K562 (cell line): ENCODE data around the gene AGAP3. TPM values are rescaled to one million over a fixed set of nuclear protein-coding genes. Genes with fewer than 3 reads are reported as not detected.

Experiments
- ATAC-seq: fragments of 200-7000 bp; cut with Tn5 transposase; 3 replicates; pipeline ENCODE4 v1.9.1; 2020; ENCODE audit warnings: moderate library complexity
- BruUV-seq: library from RNA; stranded (reverse); fragments of 400-500 nt; replicated peaks from 2 replicates; lab custom pipeline; 2021; lab: Mats Ljungman, UMichigan
- CTCF ChIA-PET: fragments of 300-600 bp; formaldehyde crosslinking; extraction: SDS; loops from one replicate; lab custom pipeline; 2021; ENCODE audit warnings: low intra/inter-chr PET ratio; lab: Yijun Ruan, JAX
- POLR2A ChIA-PET: fragments of 300-600, 350-650 bp; sonication (Branson Sonifier 250); formaldehyde crosslinking; extraction: SDS; loops from one replicate; lab custom pipeline; 2021; ENCODE audit warnings: antibody characterized with exemption, inconsistent platforms; lab: Yijun Ruan, JAX
- DNase-seq, 4 experiments: peaks; one replicate each; pipeline versions ENCODE4 v3.0.0 to v3.0.0-alpha.2; 2011 to 2018; ENCODE audit warnings: low spot score in 3 of 4, mixed read lengths in 3 of 4; ENCODE audit errors: extremely low read depth in 1 of 4
- FAIRE-seq: peaks from 2 replicates; lab custom pipeline; 2011; peaks lifted over from hg19 to GRCh38; lab: Jason Lieb, UNC
- H2AFZ ChIP-seq: 2 replicates; pipeline ENCODE4 v1.6.0; 2011; ENCODE audit warnings: low read depth, low read length, control low read depth, inconsistent platforms
- H3K27ac ChIP-seq: fragments of 200-600 bp; 3 replicates; pipeline ENCODE4 v1.8.0; 2011; ENCODE audit warnings: low read depth, mild to moderate bottlenecking, control low read depth, inconsistent platforms, low read length, moderate library complexity, mixed read lengths; ENCODE audit errors: extremely low read depth
- H3K27me3 ChIP-seq, 2 experiments: fragments of 300-600 bp in 1 of 2; 2 replicates in 1 of 2; 3 replicates in 1 of 2; pipeline versions ENCODE4 v1.6.0 to v1.8.0; 2011; ENCODE audit warnings: inconsistent platforms in 2 of 2, low read length in 2 of 2, mild to moderate bottlenecking in 1 of 2, mixed read lengths in 1 of 2, moderate library complexity in 1 of 2; ENCODE audit not compliant: control insufficient read depth in 2 of 2, insufficient read depth in 2 of 2
- H3K36me3 ChIP-seq: fragments of 300-600 bp; 3 replicates; pipeline ENCODE4 v1.8.0; 2011; ENCODE audit warnings: mild to moderate bottlenecking, low read length, inconsistent platforms; ENCODE audit not compliant: control insufficient read depth, insufficient read depth
- H3K4me1 ChIP-seq, 2 experiments: fragments of 200-600 bp in 1 of 2; replicated peaks in 1 of 2; 2 replicates in 1 of 2; 3 replicates in 1 of 2; pipeline versions ENCODE4 v1.5.1 to v1.8.0; 2011; ENCODE audit warnings: inconsistent platforms in 2 of 2, low read length in 2 of 2, mild to moderate bottlenecking in 1 of 2, mixed read lengths in 1 of 2, moderate library complexity in 1 of 2; ENCODE audit not compliant: control insufficient read depth in 2 of 2, insufficient read depth in 2 of 2
- H3K4me2 ChIP-seq: 2 replicates; pipeline ENCODE4 v1.6.1; 2011; ENCODE audit warnings: low read length, control low read depth, inconsistent platforms, mixed read lengths; ENCODE audit not compliant: insufficient read depth
- H3K4me3 ChIP-seq: fragments of 200-600 bp; sonication (generic), shearing (Covaris generic); 2 replicates; pipeline ENCODE4 v1.5.1; 2016; ENCODE audit warnings: control low read depth, inconsistent platforms
- H3K79me2 ChIP-seq: fragments of 200-600 bp; 3 replicates; pipeline ENCODE4 v1.8.0; 2011; ENCODE audit warnings: low read length, inconsistent platforms; ENCODE audit not compliant: control insufficient read depth, insufficient read depth
- H3K9ac ChIP-seq, 2 experiments: 2 replicates each; pipeline versions ENCODE4 v1.6.0 to v1.6.1; 2011; ENCODE audit warnings: low read depth in 2 of 2, low read length in 2 of 2, control low read depth in 1 of 2, inconsistent platforms in 1 of 2, mild to moderate bottlenecking in 1 of 2, mixed read lengths in 1 of 2; ENCODE audit not compliant: insufficient read depth in 1 of 2
- H3K9me1 ChIP-seq: one replicate; pipeline ENCODE4 v1.6.0; 2011; ENCODE audit warnings: inconsistent platforms, mild to moderate bottlenecking, low read length, moderate library complexity; ENCODE audit not compliant: control insufficient read depth, insufficient read depth
- H3K9me3 ChIP-seq: replicated peaks from 2 replicates; pipeline ENCODE4 v1.5.1; 2011; ENCODE audit warnings: low read depth, low read length, inconsistent platforms; ENCODE audit not compliant: control insufficient read depth, insufficient read depth
- H4K20me1 ChIP-seq: replicated peaks from 2 replicates; pipeline ENCODE4 v1.6.1; 2011; ENCODE audit warnings: low read length, inconsistent platforms, mixed read lengths; ENCODE audit not compliant: control insufficient read depth, insufficient read depth
- ELF1 ChIP-seq: fragments of 200-800 bp; sonication (Bioruptor generic); IDR thresholded peaks from 2 replicates; pipeline ENCODE4 v1.6.1; 2016; ENCODE audit warnings: missing genetic modification characterization, missing compliant biosample characterization
- ETS1 ChIP-seq: conservative IDR thresholded peaks from 2 replicates; pipeline ENCODE4 v1.6.1; 2011; ENCODE audit warnings: low read depth, mild to moderate bottlenecking, low read length; ENCODE audit not compliant: control insufficient read depth
- FOXP1 ChIP-seq: sonication (generic); formaldehyde crosslinking; IDR thresholded peaks from 2 replicates; pipeline ENCODE4 v1.8.0; 2022; ENCODE audit warnings: mild to moderate bottlenecking, missing genetic modification reagents
- HNRNPLL ChIP-seq: fragments of 200-400 bp; formaldehyde crosslinking; IDR thresholded peaks from 2 replicates; pipeline ENCODE4 v1.6.1; 2017; ENCODE audit warnings: low read length, low read depth, mild to moderate bottlenecking; ENCODE audit not compliant: poor library complexity, severe bottlenecking
- MEIS2 ChIP-seq: fragments of 450-650 bp; IDR thresholded peaks from 2 replicates; pipeline ENCODE4 v1.6.1; 2014; ENCODE audit warnings: mild to moderate bottlenecking; ENCODE audit not compliant: partially characterized antibody
- NONO ChIP-seq, 2 experiments: fragments of 200-400 bp in 1 of 2; fragments of 450-650 bp in 1 of 2; formaldehyde crosslinking in 1 of 2; IDR thresholded peaks; 2 replicates each; pipeline ENCODE4 v1.6.1; 2017; ENCODE audit warnings: low read depth in 2 of 2, mild to moderate bottlenecking in 2 of 2, moderate library complexity in 2 of 2, low read length in 1 of 2
- WGBS: fragments of 100-300 bp; shearing (Covaris generic); methylation state at CpG from one replicate; pipeline ENCODE4 v1.1.6; 2016; ENCODE audit warnings: low coverage, mixed read lengths; ENCODE audit not compliant: insufficient coverage; ENCODE audit errors: missing lambda C conversion rate; 5-methylcytosine and 5-hydroxymethylcytosine counted together
- in situ Hi-C: fragments of 300-500 bp; cut with MboI; formaldehyde crosslinking; loops from 4 replicates; pipeline ENCODE4 v1.15.0; 2018; ENCODE audit warnings: inconsistent platforms, mixed read lengths
- intact Hi-C: fragments of 100-400 bp; cut with micrococcal nuclease; formaldehyde crosslinking; loops from 2 replicates; pipeline ENCODE4 v1.14.2; 2022
- polyA plus RNA-seq, 8 experiments: library from polyadenylated mRNA; depleted of rRNA in 4 of 8; stranded (reverse) in 5 of 8; unstranded in 3 of 8; fragments of >200 nt; fragmentation: Nextera tagmentation in 2 of 8; fragmentation: Illumina TruSeq in 1 of 8; extraction: Ambion mirVana in 2 of 8; extraction: Trizol in 1 of 8; gene quantifications; 2 replicates each; pipeline versions ENCODE4 v1.2.1 to v1.2.3, GENCODE V29; 2011 to 2014; ENCODE audit warnings: inconsistent platforms in 1 of 8, missing spikeins in 1 of 8
- total RNA-seq, 7 experiments: library from RNA; depleted of rRNA in 6 of 7; stranded (reverse); fragments of >200 nt in 6 of 7; fragmentation: Illumina TruSeq in 2 of 7; extraction: Trizol in 2 of 7; gene quantifications; 2 replicates each; pipeline versions ENCODE4 v1.2.1 to v1.2.3, GENCODE V29; 2011 to 2021; ENCODE audit warnings: low replicate concordance in 1 of 7
- TF ChIP-seq, protein P1 (sequence below): sonication (generic); formaldehyde crosslinking; IDR thresholded peaks from 2 replicates; pipeline ENCODE4 v1.8.1; 2023; ENCODE audit warnings: mild to moderate bottlenecking, missing genetic modification reagents
- TF ChIP-seq, protein P2 (sequence below), 3 experiments: IDR thresholded peaks in 2 of 3; conservative IDR thresholded peaks in 1 of 3; 2 replicates each; pipeline ENCODE4 v1.5.1; 2011 to 2012; ENCODE audit warnings: low read length in 3 of 3, mild to moderate bottlenecking in 3 of 3, control low read depth in 2 of 3, improper control_type of control experiment in 1 of 3, inconsistent platforms in 1 of 3, low read depth in 1 of 3, mixed read lengths in 1 of 3, moderate library complexity in 1 of 3; ENCODE audit not compliant: insufficient read depth in 2 of 3

AGAP3 gene
- total and polyA plus RNA-seq, 9 of the 15 experiments (the other 6 are each of a cell fraction or from before 2014, with no cell fraction given): 3.4 to 208 (median 62.2) TPM

- FAIRE-seq (no peak), ATAC-seq (peak; percentile 22), DNase-seq (peak; percentile 29 to 71 (median 58))
- POLR2A ChIA-PET: interaction anchor here (0.5 to 1.3 kb wide), 3 partner anchors 14 to 280 kb away, joined by 3 to 6 read pairs (median 3); no protein-coding TSS in a partner anchor
- CTCF ChIA-PET: interaction anchor here (0.7 to 3.9 kb wide), 5 partner anchors 44 to 205 kb away, joined by 3 to 23 read pairs (median 5); no protein-coding TSS in a partner anchor
- Histone ChIP-seq H4K20me1 (no peaks in the 10 kb centered on the region), H3K27me3 (peaks cover 50 to 52% of the 10 kb centered on the region in 2 experiments), H3K9me3 (no peaks in the 10 kb centered on the region), H2AFZ (peak within 1 kb of the TSS; percentile 74), H3K9ac (peak within 1 kb of the TSS in 1 of 2 experiments; percentile 74; a peak in 2 of 4 replicates), H3K79me2 (no peaks in the 10 kb centered on the region), H3K9me1 (no peaks in the 10 kb centered on the region), H3K4me3 (peak within 1 kb of the TSS; percentile 33), H3K4me1 (peaks cover 0 to 18% of the 10 kb centered on the region in 2 experiments; a peak in 4 of 5 replicates), H3K36me3 (no peaks in the 10 kb centered on the region), H3K27ac (no peak within 1 kb of the TSS), H3K4me2 (peak within 1 kb of the TSS; percentile 64)
- intact Hi-C loops (loop anchor here (5.0 to 10.0 kb wide), 2 partner anchors 180 to 283 kb away; no protein-coding TSS in a partner anchor), in situ Hi-C loops (no loop called here)
- TF ChIP-seq FOXP1 (CRISPR knock-in tag): no peak
- TF ChIP-seq MEIS2: peak; percentile 60
- TF ChIP-seq, protein P1, sequence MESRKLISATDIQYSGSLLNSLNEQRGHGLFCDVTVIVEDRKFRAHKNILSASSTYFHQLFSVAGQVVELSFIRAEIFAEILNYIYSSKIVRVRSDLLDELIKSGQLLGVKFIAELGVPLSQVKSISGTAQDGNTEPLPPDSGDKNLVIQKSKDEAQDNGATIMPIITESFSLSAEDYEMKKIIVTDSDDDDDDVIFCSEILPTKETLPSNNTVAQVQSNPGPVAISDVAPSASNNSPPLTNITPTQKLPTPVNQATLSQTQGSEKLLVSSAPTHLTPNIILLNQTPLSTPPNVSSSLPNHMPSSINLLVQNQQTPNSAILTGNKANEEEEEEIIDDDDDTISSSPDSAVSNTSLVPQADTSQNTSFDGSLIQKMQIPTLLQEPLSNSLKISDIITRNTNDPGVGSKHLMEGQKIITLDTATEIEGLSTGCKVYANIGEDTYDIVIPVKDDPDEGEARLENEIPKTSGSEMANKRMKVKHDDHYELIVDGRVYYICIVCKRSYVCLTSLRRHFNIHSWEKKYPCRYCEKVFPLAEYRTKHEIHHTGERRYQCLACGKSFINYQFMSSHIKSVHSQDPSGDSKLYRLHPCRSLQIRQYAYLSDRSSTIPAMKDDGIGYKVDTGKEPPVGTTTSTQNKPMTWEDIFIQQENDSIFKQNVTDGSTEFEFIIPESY (CRISPR knock-in tag): peak; percentile 80; the same call in 1 of the 2 replicates
- TF ChIP-seq HNRNPLL: peak; percentile 17
- 0 out of 2 replicates have a peak, but pooled peaks have one; percentile 24 for TF ChIP-seq ETS1
- 0 out of 4 replicates have a peak, but pooled peaks of 1 of the 2 experiments have one; percentile 34 for TF ChIP-seq NONO (IDR thresholded peaks at IDR 0.05; ENCODE audit: low read depth in 2 of 2, low read length in 1 of 2)
- no peak for TF ChIP-seq ELF1 (tag)
- TF ChIP-seq, protein P2, sequence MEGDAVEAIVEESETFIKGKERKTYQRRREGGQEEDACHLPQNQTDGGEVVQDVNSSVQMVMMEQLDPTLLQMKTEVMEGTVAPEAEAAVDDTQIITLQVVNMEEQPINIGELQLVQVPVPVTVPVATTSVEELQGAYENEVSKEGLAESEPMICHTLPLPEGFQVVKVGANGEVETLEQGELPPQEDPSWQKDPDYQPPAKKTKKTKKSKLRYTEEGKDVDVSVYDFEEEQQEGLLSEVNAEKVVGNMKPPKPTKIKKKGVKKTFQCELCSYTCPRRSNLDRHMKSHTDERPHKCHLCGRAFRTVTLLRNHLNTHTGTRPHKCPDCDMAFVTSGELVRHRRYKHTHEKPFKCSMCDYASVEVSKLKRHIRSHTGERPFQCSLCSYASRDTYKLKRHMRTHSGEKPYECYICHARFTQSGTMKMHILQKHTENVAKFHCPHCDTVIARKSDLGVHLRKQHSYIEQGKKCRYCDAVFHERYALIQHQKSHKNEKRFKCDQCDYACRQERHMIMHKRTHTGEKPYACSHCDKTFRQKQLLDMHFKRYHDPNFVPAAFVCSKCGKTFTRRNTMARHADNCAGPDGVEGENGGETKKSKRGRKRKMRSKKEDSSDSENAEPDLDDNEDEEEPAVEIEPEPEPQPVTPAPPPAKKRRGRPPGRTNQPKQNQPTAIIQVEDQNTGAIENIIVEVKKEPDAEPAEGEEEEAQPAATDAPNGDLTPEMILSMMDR (IDR thresholded peaks at IDR 0.05 in 2 of 3, conservative IDR thresholded peaks at IDR 0.05 in 1 of 3; ENCODE audit: insufficient read depth in 2 of 3, low read depth in 1 of 3, low read length in 3 of 3): peak in 1 of 3 experiments; percentile 89; a peak in 2 of 6 replicates
- no TSS peak for BruUV-seq
- 24% methylated on average over 73 of the region's 101 CpGs for WGBS
These were observed 81.1 kb downstream of the AGAP3 start, which contains the start of gene GBX1 for GRCh38 chr7:151167197-151167961. Gene GBX1, minus strand, starts transcription at chr7:151167694. Its CDS starts 146 bp downstream, at chr7:151167548.
